ENCODE results near the gene CIZ1. TPM values are rescaled to one million over a fixed set of nuclear protein-coding genes. Genes with fewer than 3 reads are reported as not detected.

The CIZ1 gene
- total and polyA plus RNA-seq, 9 of the 15 experiments (the other 6 are each of a cell fraction or from before 2014, with no cell fraction given) = 6.6 to 329 (median 87.8) TPM

DNA sequence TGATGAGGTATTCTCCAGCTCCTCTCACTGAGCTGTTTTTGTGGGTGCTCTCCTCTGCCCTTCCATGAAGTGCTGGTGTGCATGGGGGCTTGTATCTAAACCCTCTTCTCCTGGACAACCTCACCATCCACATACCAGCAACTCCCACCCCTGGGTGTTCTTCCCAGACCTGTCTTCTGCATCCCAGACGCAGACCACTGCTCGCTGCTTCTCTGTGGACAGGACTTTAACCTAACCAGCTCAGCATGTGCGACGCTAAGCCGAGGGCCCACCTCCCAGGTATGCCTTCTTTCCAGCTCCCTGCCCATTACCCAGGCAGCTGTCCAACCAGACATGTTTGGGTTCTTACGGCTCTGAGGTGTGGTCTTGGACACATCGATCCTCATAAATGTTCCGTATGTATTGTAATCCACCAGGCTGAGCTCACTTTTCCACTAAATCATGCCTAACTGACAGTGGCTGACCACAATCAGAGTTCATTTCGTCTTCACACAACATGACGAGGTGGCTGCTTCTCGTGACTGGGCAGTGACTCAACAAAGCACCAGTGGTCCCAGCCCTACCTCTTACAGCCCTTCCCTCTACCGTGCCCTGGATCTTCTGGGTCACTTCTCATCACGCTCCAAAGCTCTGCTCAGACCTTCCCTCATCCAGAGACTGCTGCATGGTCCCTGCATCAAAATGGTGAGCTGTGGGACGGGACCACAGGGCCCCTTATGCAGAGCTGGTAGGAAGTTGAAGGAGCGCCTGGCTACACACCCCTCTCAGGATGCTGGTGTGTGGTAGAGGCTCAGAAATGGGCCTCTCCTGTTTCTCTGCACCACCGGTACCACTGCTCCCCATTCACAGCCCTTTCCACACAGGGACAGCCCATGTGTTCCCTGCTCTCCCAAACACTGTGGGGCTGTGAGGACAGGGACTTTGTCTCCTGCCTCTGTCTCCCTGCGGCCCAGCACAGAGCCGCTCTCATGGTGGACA is 54.3 kb downstream of the CIZ1 start (continued):
- no peak for TF ChIP-seq MXI1 (IDR thresholded peaks at IDR 0.05; ENCODE audit: low read depth, low read length)
- TF ChIP-seq STAT5B (CRISPR knock-in tag; IDR thresholded peaks at IDR 0.05) = no peak
- no peak for TF ChIP-seq NFIX (CRISPR knock-in tag; IDR thresholded peaks at IDR 0.05; ENCODE audit: low read depth)
- no peak for TF ChIP-seq SRSF3 (IDR thresholded peaks at IDR 0.05; ENCODE audit: insufficient read depth, low read length)
- TF ChIP-seq GATA2 (CRISPR knock-in tag; IDR thresholded peaks at IDR 0.05) = no peak
- no peak for TF ChIP-seq POLR3A (IDR thresholded peaks at IDR 0.05; ENCODE audit: borderline replicate concordance, extremely low read depth, insufficient read depth, insufficient read length)
- 0 out of 2 replicates have a peak, but pooled peaks have one; percentile 16 for TF ChIP-seq SOX6 (IDR thresholded peaks at IDR 0.05)
- peak; percentile 21; the same call in 1 of the 2 replicates for TF ChIP-seq ARID1B (IDR thresholded peaks at IDR 0.05)
- TF ChIP-seq, protein P1, sequence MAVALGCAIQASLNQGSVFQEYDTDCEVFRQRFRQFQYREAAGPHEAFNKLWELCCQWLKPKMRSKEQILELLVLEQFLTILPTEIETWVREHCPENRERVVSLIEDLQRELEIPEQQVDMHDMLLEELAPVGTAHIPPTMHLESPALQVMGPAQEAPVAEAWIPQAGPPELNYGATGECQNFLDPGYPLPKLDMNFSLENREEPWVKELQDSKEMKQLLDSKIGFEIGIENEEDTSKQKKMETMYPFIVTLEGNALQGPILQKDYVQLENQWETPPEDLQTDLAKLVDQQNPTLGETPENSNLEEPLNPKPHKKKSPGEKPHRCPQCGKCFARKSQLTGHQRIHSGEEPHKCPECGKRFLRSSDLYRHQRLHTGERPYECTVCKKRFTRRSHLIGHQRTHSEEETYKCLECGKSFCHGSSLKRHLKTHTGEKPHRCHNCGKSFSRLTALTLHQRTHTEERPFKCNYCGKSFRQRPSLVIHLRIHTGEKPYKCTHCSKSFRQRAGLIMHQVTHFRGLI (CRISPR knock-in tag; IDR thresholded peaks at IDR 0.05) = no peak
- TF ChIP-seq, protein P2, sequence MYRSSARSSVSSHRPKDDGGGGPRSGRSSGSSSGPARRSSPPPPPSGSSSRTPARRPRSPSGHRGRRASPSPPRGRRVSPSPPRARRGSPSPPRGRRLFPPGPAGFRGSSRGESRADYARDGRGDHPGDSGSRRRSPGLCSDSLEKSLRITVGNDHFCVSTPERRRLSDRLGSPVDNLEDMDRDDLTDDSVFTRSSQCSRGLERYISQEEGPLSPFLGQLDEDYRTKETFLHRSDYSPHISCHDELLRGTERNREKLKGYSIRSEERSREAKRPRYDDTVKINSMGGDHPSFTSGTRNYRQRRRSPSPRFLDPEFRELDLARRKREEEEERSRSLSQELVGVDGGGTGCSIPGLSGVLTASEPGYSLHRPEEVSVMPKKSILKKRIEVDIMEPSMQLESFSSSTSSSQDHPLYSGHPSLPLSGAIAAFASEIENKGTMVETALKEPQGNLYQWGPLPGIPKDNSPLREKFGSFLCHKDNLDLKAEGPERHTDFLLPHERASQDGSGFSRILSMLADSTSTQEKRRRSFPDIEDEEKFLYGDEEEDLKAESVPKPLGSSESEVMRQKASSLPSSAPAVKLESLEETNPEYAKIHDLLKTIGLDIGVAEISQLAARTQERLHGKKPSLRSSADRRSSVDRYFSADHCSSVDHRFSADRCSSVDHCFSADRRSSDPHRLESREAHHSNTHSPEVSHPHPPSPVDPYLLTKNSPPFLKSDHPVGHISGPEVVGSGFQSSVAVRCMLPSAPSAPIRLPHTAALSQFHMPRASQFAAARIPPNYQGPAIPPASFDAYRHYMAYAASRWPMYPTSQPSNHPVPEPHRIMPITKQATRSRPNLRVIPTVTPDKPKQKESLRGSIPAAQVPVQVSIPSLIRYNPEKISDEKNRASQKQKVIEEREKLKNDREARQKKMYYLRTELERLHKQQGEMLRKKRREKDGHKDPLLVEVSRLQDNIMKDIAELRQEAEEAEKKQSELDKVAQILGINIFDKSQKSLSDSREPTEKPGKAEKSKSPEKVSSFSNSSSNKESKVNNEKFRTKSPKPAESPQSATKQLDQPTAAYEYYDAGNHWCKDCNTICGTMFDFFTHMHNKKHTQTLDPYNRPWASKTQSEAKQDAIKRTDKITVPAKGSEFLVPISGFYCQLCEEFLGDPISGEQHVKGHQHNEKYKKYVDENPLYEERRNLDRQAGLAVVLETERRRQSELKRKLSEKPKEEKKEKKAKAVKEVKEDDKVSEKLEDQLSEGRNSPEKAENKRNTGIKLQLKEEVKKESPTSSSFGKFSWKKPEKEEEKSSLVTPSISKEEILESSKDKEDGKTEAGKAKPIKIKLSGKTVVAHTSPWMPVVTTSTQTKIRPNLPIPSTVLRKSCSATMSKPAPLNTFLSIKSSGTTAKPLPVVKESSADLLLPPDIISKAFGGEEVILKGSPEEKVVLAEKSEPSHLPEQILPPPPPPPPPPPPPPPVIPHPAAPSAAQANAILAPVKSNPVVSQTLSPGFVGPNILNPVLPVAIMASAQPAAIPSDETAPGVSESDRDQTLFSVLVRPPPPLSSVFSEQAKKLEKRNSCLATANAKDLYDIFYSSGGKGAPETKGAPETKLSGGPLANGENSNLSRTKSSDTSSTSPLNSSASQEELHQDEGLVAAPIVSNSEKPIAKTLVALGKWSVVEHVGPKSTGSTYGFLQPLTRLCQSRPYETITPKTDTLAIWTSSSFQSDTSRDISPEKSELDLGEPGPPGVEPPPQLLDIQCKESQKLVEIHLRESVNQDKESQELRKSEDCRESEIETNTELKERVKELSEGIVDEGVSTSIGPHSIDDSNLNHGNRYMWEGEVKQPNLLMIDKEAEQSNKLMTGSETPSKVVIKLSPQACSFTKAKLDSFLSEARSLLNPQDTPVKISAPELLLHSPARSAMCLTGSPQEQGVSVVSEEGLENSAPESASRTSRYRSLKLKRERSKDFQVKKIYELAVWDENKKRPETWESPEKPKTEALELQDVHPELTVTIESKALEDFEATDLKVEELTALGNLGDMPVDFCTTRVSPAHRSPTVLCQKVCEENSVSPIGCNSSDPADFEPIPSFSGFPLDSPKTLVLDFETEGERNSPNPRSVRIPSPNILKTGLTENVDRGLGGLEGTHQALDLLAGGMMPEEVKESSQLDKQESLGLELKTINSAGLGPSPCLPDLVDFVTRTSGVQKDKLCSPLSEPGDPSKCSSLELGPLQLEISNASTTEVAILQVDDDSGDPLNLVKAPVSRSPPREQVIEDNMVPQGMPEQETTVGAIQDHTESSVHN (IDR thresholded peaks at IDR 0.05; ENCODE audit: borderline replicate concordance in 1 of 2, low read depth in 1 of 2) = 0 out of 4 replicates have a peak, but pooled peaks of 1 of the 2 experiments have one; percentile 25
- TF ChIP-seq RUNX1 (IDR thresholded peaks at IDR 0.05; ENCODE audit: low read depth) = no peak
- no peak for TF ChIP-seq POLR2A (conservative IDR thresholded peaks at IDR 0.05)
- TF ChIP-seq, protein P3, sequence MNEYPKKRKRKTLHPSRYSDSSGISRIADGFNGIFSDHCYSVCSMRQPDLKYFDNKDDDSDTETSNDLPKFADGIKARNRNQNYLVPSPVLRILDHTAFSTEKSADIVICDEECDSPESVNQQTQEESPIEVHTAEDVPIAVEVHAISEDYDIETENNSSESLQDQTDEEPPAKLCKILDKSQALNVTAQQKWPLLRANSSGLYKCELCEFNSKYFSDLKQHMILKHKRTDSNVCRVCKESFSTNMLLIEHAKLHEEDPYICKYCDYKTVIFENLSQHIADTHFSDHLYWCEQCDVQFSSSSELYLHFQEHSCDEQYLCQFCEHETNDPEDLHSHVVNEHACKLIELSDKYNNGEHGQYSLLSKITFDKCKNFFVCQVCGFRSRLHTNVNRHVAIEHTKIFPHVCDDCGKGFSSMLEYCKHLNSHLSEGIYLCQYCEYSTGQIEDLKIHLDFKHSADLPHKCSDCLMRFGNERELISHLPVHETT (CRISPR knock-in tag; conservative IDR thresholded peaks at IDR 0.05 in 1 of 2, IDR thresholded peaks at IDR 0.05 in 1 of 2) = no peak
- no peak for TF ChIP-seq FOXK1 (CRISPR knock-in tag; IDR thresholded peaks at IDR 0.05; ENCODE audit: borderline replicate concordance)

Measured in K562 (cell line).